Panc1 (cell line): ENCODE measurements around the gene WARS2. TPM values are rescaled to one million over a fixed set of nuclear protein-coding genes. Genes with fewer than 3 reads are reported as not detected.

Experiments
- ATAC-seq: fragments of 200-7000 bp; cut with Tn5 transposase; 2 replicates; pipeline ENCODE4 v1.9.1; 2020; ENCODE audit warnings: mild to moderate bottlenecking, moderate library complexity
- BruUV-seq: library from RNA; stranded (reverse); fragments of 400-500 nt; replicated peaks from 2 replicates; lab custom pipeline; 2021; lab: Mats Ljungman, UMichigan
- CTCF ChIA-PET: fragments of 300-600 bp; sonication (Branson Sonifier 250); formaldehyde crosslinking; loops from one replicate; lab custom pipeline; 2022; ENCODE audit warnings: antibody characterized with exemption; lab: Charles Lee
- POLR2A ChIA-PET: fragments of 300-600 bp; sonication (Branson Sonifier 250); formaldehyde crosslinking; loops from one replicate; lab custom pipeline; 2022; ENCODE audit warnings: antibody characterized with exemption; lab: Charles Lee
- DNase-seq: peaks from one replicate; pipeline ENCODE4 v3.0.0-alpha.2; 2010; ENCODE audit warnings: low read depth, low spot score
- H3K27ac ChIP-seq: 2 replicates; pipeline ENCODE4 v1.5.1; 2011; ENCODE audit warnings: mild to moderate bottlenecking, low read length, inconsistent platforms
- H3K27me3 ChIP-seq: fragments of 200-500 bp; sonication (Bioruptor generic); 2 replicates; pipeline ENCODE4 v1.6.0; 2014; ENCODE audit warnings: low read length, inconsistent platforms; ENCODE audit not compliant: control insufficient read depth, insufficient read depth
- H3K36me3 ChIP-seq: fragments of 200-500 bp; sonication (Bioruptor generic); 2 replicates; pipeline ENCODE4 v1.5.1; 2014; ENCODE audit warnings: inconsistent platforms, mild to moderate bottlenecking, low read length, moderate library complexity; ENCODE audit not compliant: control insufficient read depth, insufficient read depth
- H3K4me1 ChIP-seq: 2 replicates; pipeline ENCODE4 v1.5.1; 2011; ENCODE audit warnings: inconsistent platforms, mild to moderate bottlenecking, low read length, moderate library complexity; ENCODE audit not compliant: control insufficient read depth, insufficient read depth
- H3K4me3 ChIP-seq, 2 experiments: 2 replicates each; pipeline ENCODE4 v1.5.1; 2011 to 2012; ENCODE audit warnings: low read depth in 2 of 2, low read length in 2 of 2, mild to moderate bottlenecking in 2 of 2, inconsistent platforms in 1 of 2, moderate library complexity in 1 of 2
- H3K9me3 ChIP-seq: fragments of 200-500 bp; sonication (Bioruptor generic); 2 replicates; pipeline ENCODE4 v1.5.1; 2014; ENCODE audit warnings: low read depth, mild to moderate bottlenecking, inconsistent platforms, low read length, moderate library complexity; ENCODE audit not compliant: control insufficient read depth, insufficient read depth
- POLR2AphosphoS5 ChIP-seq: IDR thresholded peaks from 2 replicates; pipeline ENCODE4 v1.6.1; 2012; ENCODE audit warnings: mild to moderate bottlenecking, low read depth, low read length, moderate library complexity
- SIN3A ChIP-seq: IDR thresholded peaks from 2 replicates; pipeline ENCODE4 v1.6.1; 2012; ENCODE audit warnings: low read depth, mild to moderate bottlenecking, low read length, moderate library complexity, borderline replicate concordance; ENCODE audit not compliant: insufficient read depth
- TCF7L2 ChIP-seq: IDR thresholded peaks from 2 replicates; pipeline ENCODE4 v1.6.1; 2011; ENCODE audit warnings: mild to moderate bottlenecking, low read depth, low read length, inconsistent platforms
- in situ Hi-C: cut with HindIII; loops from 2 replicates; pipeline ENCODE4 v1.10.0; 2016; ENCODE audit warnings: low sequenced_read_pairs, low pct_unique_long_range_greater_than_20kb
- intact Hi-C: fragments of 100-400 bp; cut with micrococcal nuclease; formaldehyde crosslinking; loops from one replicate; pipeline ENCODE4 v1.10.0; 2022; ENCODE audit not compliant: unreplicated experiment
- total RNA-seq: library from RNA; stranded (reverse); gene quantifications from one replicate; pipeline ENCODE4 v1.2.1, GENCODE V29; 2021; ENCODE audit not compliant: unreplicated experiment
- TF ChIP-seq, protein P1 (sequence below): fragments of 450-650 bp; IDR thresholded peaks from 2 replicates; pipeline ENCODE4 v1.5.1; 2017; ENCODE audit warnings: mild to moderate bottlenecking
- TF ChIP-seq, protein P2 (sequence below), 2 experiments: IDR thresholded peaks; 2 replicates each; pipeline ENCODE4 v1.6.1; 2011 to 2012; ENCODE audit warnings: low read depth in 2 of 2, control low read depth in 1 of 2, low read length in 1 of 2, mild to moderate bottlenecking in 1 of 2, moderate library complexity in 1 of 2; ENCODE audit not compliant: insufficient read depth in 1 of 2

WARS2 gene
- total RNA-seq, 1 experiment from 2014 or later = 6.6 TPM

DNA sequence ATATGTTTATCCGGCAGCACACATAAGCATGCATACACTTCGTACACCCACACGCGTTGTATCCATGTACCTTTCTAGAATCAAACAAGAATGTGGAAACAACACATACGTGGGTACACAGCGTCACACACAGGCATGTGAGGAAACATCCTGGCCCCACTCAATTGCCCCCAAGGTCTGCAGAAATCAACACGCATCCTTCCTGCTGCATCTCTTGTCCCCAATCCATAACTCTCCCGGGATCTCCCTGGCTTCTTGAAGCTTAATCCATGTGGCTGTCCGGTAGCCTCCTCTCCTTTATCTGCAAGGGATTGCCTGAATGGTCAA is 146.8 kb downstream of the WARS2 start:
- H3K27me3 ChIP-seq = no peaks in the 10 kb centered on the region

DNA sequence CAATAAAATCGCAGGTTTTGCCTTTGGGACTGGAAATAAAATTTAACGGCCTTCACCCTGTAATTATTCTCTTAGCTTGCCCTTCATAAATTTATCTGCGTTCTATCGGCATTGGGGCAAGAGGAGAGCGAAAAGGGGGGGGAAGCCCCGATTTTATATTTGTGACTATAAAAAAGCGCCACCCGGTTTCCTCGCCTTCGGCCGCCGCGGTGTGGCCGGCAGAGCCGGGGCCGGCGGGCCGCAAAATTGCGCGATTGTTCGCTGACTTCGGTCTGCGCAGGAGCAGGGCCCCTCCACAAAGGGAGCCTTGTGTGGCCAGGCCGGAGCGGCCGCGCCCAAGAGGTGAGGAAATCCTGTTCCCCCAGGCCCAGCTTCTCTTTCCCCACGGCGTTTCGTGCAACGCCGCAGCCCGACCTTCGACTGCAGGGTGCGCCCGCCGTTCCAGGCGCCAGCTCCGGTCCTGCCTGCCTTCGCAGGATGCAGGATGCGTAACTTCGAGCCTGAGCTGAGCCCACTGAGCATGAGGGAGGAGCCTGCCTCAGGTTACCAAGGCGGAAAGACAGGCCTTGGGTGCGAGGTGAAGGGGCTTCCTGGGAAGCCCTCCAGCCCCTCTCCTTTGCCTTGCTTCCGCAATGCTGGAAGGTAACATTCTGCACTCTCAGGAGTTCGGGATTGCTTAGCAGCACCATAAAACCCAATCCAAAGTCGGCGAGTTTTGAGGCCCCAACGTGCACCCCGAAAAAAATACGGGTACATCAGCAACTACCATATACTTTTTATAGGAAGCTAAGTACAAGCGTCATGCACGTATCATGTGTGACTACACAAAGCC is 147.4 kb downstream of the WARS2 start:
- ChIA-PET CTCF (no interaction called here), POLR2A (no interaction called here)
- Histone ChIP-seq H3K27me3 (no peaks in the 10 kb centered on the region; the same call in 1 of the 2 replicates), H3K4me3 (no peak overlapping the region), H3K27ac (no peak overlapping the region), H3K36me3 (no peaks in the 10 kb centered on the region), H3K9me3 (no peaks in the 10 kb centered on the region), H3K4me1 (0 out of 2 replicates have a peak, but pooled peaks cover 3% of the 10 kb centered on the region)
- ATAC-seq (no peak), DNase-seq (no peak)
- intact Hi-C loops (no loop called here), in situ Hi-C loops (no loop called here)
- BruUV-seq = no TSS peak
- TF ChIP-seq POLR2AphosphoS5 = no peak
- TF ChIP-seq, protein P1, sequence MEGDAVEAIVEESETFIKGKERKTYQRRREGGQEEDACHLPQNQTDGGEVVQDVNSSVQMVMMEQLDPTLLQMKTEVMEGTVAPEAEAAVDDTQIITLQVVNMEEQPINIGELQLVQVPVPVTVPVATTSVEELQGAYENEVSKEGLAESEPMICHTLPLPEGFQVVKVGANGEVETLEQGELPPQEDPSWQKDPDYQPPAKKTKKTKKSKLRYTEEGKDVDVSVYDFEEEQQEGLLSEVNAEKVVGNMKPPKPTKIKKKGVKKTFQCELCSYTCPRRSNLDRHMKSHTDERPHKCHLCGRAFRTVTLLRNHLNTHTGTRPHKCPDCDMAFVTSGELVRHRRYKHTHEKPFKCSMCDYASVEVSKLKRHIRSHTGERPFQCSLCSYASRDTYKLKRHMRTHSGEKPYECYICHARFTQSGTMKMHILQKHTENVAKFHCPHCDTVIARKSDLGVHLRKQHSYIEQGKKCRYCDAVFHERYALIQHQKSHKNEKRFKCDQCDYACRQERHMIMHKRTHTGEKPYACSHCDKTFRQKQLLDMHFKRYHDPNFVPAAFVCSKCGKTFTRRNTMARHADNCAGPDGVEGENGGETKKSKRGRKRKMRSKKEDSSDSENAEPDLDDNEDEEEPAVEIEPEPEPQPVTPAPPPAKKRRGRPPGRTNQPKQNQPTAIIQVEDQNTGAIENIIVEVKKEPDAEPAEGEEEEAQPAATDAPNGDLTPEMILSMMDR = no peak
- TF ChIP-seq, protein P2, sequence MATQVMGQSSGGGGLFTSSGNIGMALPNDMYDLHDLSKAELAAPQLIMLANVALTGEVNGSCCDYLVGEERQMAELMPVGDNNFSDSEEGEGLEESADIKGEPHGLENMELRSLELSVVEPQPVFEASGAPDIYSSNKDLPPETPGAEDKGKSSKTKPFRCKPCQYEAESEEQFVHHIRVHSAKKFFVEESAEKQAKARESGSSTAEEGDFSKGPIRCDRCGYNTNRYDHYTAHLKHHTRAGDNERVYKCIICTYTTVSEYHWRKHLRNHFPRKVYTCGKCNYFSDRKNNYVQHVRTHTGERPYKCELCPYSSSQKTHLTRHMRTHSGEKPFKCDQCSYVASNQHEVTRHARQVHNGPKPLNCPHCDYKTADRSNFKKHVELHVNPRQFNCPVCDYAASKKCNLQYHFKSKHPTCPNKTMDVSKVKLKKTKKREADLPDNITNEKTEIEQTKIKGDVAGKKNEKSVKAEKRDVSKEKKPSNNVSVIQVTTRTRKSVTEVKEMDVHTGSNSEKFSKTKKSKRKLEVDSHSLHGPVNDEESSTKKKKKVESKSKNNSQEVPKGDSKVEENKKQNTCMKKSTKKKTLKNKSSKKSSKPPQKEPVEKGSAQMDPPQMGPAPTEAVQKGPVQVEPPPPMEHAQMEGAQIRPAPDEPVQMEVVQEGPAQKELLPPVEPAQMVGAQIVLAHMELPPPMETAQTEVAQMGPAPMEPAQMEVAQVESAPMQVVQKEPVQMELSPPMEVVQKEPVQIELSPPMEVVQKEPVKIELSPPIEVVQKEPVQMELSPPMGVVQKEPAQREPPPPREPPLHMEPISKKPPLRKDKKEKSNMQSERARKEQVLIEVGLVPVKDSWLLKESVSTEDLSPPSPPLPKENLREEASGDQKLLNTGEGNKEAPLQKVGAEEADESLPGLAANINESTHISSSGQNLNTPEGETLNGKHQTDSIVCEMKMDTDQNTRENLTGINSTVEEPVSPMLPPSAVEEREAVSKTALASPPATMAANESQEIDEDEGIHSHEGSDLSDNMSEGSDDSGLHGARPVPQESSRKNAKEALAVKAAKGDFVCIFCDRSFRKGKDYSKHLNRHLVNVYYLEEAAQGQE (IDR thresholded peaks at IDR 0.05; ENCODE audit: insufficient read depth in 1 of 2, low read depth in 2 of 2, low read length in 1 of 2) = no peak
- TF ChIP-seq TCF7L2 = no peak
- no peak for TF ChIP-seq SIN3A

More for the DNA sequence above, 146.8 kb downstream of the WARS2 start:
- Histone ChIP-seq H3K27ac (no peak overlapping the region), H3K4me1 (no peaks in the 10 kb centered on the region), H3K36me3 (no peaks in the 10 kb centered on the region), H3K9me3 (no peaks in the 10 kb centered on the region), H3K4me3 (no peak overlapping the region)
- in situ Hi-C loops = no loop called here
- CTCF ChIA-PET = interaction anchor here (0.6 kb wide), 1 partner anchor 86 kb away, joined by 8 read pairs; no protein-coding TSS in a partner anchor
- ATAC-seq (no peak), DNase-seq (no peak)
- TF ChIP-seq SIN3A = no peak
- TF ChIP-seq, protein P2 (IDR thresholded peaks at IDR 0.05; ENCODE audit: insufficient read depth in 1 of 2, low read depth in 2 of 2, low read length in 1 of 2) = no peak
- no peak for TF ChIP-seq POLR2AphosphoS5
- TF ChIP-seq, protein P1 = no peak
- no peak for TF ChIP-seq TCF7L2
- POLR2A ChIA-PET = no interaction called here
- no TSS peak for BruUV-seq
- intact Hi-C loops = no loop called here
